HepG2 (cell line): ENCODE measurements around the gene JPT2. TPM values are rescaled to one million over a fixed set of nuclear protein-coding genes. Genes with fewer than 3 reads are reported as not detected.
A peak's percentile ranks its signal among the peaks of the same experiment; 100 is the strongest.

Experiments
- ATAC-seq: fragments of 200-7000 bp; cut with Tn5 transposase; 3 replicates; pipeline ENCODE4 v1.9.1; 2020; ENCODE audit warnings: mild to moderate bottlenecking, moderate library complexity
- BruUV-seq: library from RNA; stranded (reverse); fragments of 400-500 nt; replicated peaks from 2 replicates; lab custom pipeline; 2021; lab: Mats Ljungman, UMichigan
- CTCF ChIA-PET: fragments of 300-600 bp; formaldehyde crosslinking; extraction: SDS; loops from one replicate; lab custom pipeline; 2021; ENCODE audit warnings: low total read pairs, inconsistent platforms, low intra/inter-chr PET ratio; lab: Yijun Ruan, JAX
- POLR2A ChIA-PET: fragments of 350-600 bp; sonication (Branson Sonifier 250); formaldehyde crosslinking; loops from one replicate; lab custom pipeline; 2020; ENCODE audit warnings: antibody characterized with exemption, inconsistent platforms; lab: Yijun Ruan, JAX
- DNase-seq: peaks from one replicate; pipeline ENCODE4 v3.0.0-alpha.2; 2015; ENCODE audit warnings: low spot score
- FAIRE-seq: peaks from 3 replicates; lab custom pipeline; 2011; peaks lifted over from hg19 to GRCh38; lab: Jason Lieb, UNC
- H2AFZ ChIP-seq: one replicate; pipeline ENCODE4 v1.6.1; 2011; ENCODE audit warnings: low read length, inconsistent platforms
- H3K27ac ChIP-seq: fragments of 300-600 bp; 3 replicates; pipeline ENCODE4 v1.8.0; 2011; ENCODE audit warnings: mixed run types, mild to moderate bottlenecking, mixed read lengths, low read length, inconsistent platforms; ENCODE audit not compliant: insufficient read depth; ENCODE audit errors: extremely low read length
- H3K27me3 ChIP-seq, 2 experiments: fragments of 200-600 bp in 1 of 2; 2 replicates in 1 of 2; 3 replicates in 1 of 2; pipeline versions ENCODE4 v1.6.0 to v1.8.0; 2011; ENCODE audit warnings: low read length in 2 of 2, mild to moderate bottlenecking in 2 of 2, moderate library complexity in 2 of 2, inconsistent platforms in 1 of 2; ENCODE audit not compliant: insufficient read depth in 2 of 2, control insufficient read depth in 1 of 2
- H3K36me3 ChIP-seq, 2 experiments: fragments of 200-600 bp in 1 of 2; replicated peaks in 1 of 2; 2 replicates in 1 of 2; 3 replicates in 1 of 2; pipeline versions ENCODE4 v1.5.1 to v1.8.0; 2011; ENCODE audit warnings: low read length in 2 of 2, inconsistent platforms in 1 of 2; ENCODE audit not compliant: insufficient read depth in 2 of 2, control insufficient read depth in 1 of 2
- H3K4me1 ChIP-seq: 2 replicates; pipeline ENCODE4 v1.5.1; 2012; ENCODE audit warnings: low read length, inconsistent platforms; ENCODE audit not compliant: insufficient read depth
- H3K4me2 ChIP-seq: 2 replicates; pipeline ENCODE4 v1.6.0; 2011; ENCODE audit warnings: low read depth, low read length, inconsistent platforms
- H3K4me3 ChIP-seq, 3 experiments: fragments of 200-600 bp in 1 of 3; sonication (generic), shearing (Covaris generic) in 1 of 3; replicated peaks in 1 of 3; 2 replicates each; pipeline ENCODE4 v1.5.1; 2011 to 2016; ENCODE audit warnings: low read length in 3 of 3, inconsistent platforms in 2 of 3, low read depth in 2 of 3, mild to moderate bottlenecking in 2 of 3, control low read depth in 1 of 3, mixed read lengths in 1 of 3; ENCODE audit not compliant: insufficient read depth in 1 of 3
- H3K79me2 ChIP-seq: one replicate; pipeline ENCODE4 v1.6.1; 2011; ENCODE audit warnings: low read length, inconsistent platforms; ENCODE audit not compliant: insufficient read depth
- H3K9ac ChIP-seq: 2 replicates; pipeline ENCODE4 v1.6.0; 2011; ENCODE audit warnings: mild to moderate bottlenecking, low read depth, low read length, inconsistent platforms; ENCODE audit not compliant: insufficient read depth
- H3K9me3 ChIP-seq: 2 replicates; pipeline ENCODE4 v1.5.1; 2012; ENCODE audit warnings: mild to moderate bottlenecking, low read length
- H4K20me1 ChIP-seq: 2 replicates; pipeline ENCODE4 v1.6.0; 2011; ENCODE audit warnings: inconsistent platforms, mild to moderate bottlenecking, low read length, moderate library complexity; ENCODE audit not compliant: insufficient read depth
- EED ChIP-seq: sonication (generic); formaldehyde crosslinking; IDR thresholded peaks from 2 replicates; pipeline ENCODE4 v1.5.0; 2020; ENCODE audit warnings: mild to moderate bottlenecking, missing genetic modification reagents
- FOSL2 ChIP-seq: sonication (generic); formaldehyde crosslinking; IDR thresholded peaks from 2 replicates; pipeline ENCODE4 v1.4.0; 2020; ENCODE audit warnings: missing genetic modification reagents
- NBN ChIP-seq: fragments of 450-650 bp; conservative IDR thresholded peaks from 2 replicates; pipeline ENCODE4 v1.6.1; 2017
- ZNF337 ChIP-seq: sonication (generic); formaldehyde crosslinking; IDR thresholded peaks from 2 replicates; pipeline ENCODE4 v1.5.1; 2020; ENCODE audit warnings: missing genetic modification reagents, low read depth, mild to moderate bottlenecking, borderline replicate concordance
- ZNF629 ChIP-seq: sonication (generic); formaldehyde crosslinking; conservative IDR thresholded peaks from 2 replicates; pipeline ENCODE4 v1.5.0; 2020; ENCODE audit warnings: missing genetic modification reagents
- WGBS: methylation state at CpG from one replicate; pipeline ENCODE4 v1.1.6; 2017; ENCODE audit warnings: low lambda C conversion rate; 5-methylcytosine and 5-hydroxymethylcytosine counted together
- in situ Hi-C: cut with HindIII; loops from 2 replicates; pipeline ENCODE4 v1.10.0; 2017; ENCODE audit warnings: low pct_unique_long_range_greater_than_20kb; ENCODE audit not compliant: extremely low pct_ligation_motif_present
- intact Hi-C: fragments of 100-400 bp; cut with micrococcal nuclease; formaldehyde crosslinking; loops from one replicate; pipeline ENCODE4 v1.10.0; 2022; ENCODE audit not compliant: unreplicated experiment
- polyA plus RNA-seq, 8 experiments: library from polyadenylated mRNA; depleted of rRNA in 3 of 8; stranded (reverse) in 7 of 8; unstranded in 1 of 8; fragments of >200 nt; fragmentation: Illumina TruSeq in 4 of 8; extraction: Trizol in 4 of 8; gene quantifications; 2 replicates each; pipeline versions ENCODE4 v1.2.1 to v1.2.3, GENCODE V29; 2011 to 2016; ENCODE audit warnings: low read depth in 4 of 8, missing spikeins in 1 of 8, mixed read lengths in 1 of 8; ENCODE audit not compliant: insufficient read depth in 1 of 8
- total RNA-seq, 5 experiments: library from RNA; depleted of rRNA; stranded (reverse); fragments of >200 nt; fragmentation: Illumina TruSeq; extraction: Trizol; gene quantifications; 2 replicates each; pipeline ENCODE4 v1.2.3, GENCODE V29; 2016; ENCODE audit warnings: low read depth in 1 of 5
- TF ChIP-seq, protein P1 (sequence below), 2 experiments: fragments of 450-650 bp in 1 of 2; sonication (generic) in 1 of 2; formaldehyde crosslinking; IDR thresholded peaks; 2 replicates each; pipeline versions ENCODE4 v1.5.0 to v1.8.0; 2020 to 2022; ENCODE audit warnings: mild to moderate bottlenecking in 1 of 2, missing genetic modification reagents in 1 of 2
- TF ChIP-seq, protein P2 (sequence below): sonication (generic); formaldehyde crosslinking; IDR thresholded peaks from 2 replicates; pipeline ENCODE4 v1.4.0; 2020; ENCODE audit warnings: missing genetic modification reagents

Gene JPT2
- total and polyA plus RNA-seq, 2 of the 13 experiments (the other 11 are each of a cell fraction or from before 2014, with no cell fraction given) = 53.5 to 89.4 TPM

DNA sequence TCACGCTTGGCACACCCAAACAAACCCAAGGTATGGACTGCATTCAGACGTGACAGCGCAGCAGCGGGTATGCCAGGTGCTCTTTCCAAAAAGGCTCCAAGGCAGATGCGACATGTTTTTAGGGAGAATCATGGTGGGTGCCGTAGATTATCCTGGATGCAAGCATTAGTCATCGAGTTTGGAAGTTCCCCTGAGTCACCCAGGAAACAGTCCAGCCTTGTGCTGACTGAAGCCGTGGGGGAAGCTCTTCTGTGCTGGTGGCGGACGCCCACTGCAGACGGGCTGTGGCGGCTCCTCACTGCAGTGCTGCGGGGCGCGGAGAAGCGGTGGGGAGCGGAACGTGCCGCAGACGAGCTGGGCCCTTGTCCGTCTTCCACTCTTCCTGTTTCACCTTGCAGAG lies 13.9 kb downstream of the JPT2 start (continued):
- TF ChIP-seq, protein P1, sequence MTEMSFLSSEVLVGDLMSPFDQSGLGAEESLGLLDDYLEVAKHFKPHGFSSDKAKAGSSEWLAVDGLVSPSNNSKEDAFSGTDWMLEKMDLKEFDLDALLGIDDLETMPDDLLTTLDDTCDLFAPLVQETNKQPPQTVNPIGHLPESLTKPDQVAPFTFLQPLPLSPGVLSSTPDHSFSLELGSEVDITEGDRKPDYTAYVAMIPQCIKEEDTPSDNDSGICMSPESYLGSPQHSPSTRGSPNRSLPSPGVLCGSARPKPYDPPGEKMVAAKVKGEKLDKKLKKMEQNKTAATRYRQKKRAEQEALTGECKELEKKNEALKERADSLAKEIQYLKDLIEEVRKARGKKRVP (CRISPR knock-in tag; IDR thresholded peaks at IDR 0.05) = no peak
- no peak for TF ChIP-seq EED (CRISPR knock-in tag)
- no peak for TF ChIP-seq ZNF629 (CRISPR knock-in tag)
- no peak for TF ChIP-seq NBN
- TF ChIP-seq, protein P2, sequence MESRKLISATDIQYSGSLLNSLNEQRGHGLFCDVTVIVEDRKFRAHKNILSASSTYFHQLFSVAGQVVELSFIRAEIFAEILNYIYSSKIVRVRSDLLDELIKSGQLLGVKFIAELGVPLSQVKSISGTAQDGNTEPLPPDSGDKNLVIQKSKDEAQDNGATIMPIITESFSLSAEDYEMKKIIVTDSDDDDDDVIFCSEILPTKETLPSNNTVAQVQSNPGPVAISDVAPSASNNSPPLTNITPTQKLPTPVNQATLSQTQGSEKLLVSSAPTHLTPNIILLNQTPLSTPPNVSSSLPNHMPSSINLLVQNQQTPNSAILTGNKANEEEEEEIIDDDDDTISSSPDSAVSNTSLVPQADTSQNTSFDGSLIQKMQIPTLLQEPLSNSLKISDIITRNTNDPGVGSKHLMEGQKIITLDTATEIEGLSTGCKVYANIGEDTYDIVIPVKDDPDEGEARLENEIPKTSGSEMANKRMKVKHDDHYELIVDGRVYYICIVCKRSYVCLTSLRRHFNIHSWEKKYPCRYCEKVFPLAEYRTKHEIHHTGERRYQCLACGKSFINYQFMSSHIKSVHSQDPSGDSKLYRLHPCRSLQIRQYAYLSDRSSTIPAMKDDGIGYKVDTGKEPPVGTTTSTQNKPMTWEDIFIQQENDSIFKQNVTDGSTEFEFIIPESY = peak; percentile 97

DNA sequence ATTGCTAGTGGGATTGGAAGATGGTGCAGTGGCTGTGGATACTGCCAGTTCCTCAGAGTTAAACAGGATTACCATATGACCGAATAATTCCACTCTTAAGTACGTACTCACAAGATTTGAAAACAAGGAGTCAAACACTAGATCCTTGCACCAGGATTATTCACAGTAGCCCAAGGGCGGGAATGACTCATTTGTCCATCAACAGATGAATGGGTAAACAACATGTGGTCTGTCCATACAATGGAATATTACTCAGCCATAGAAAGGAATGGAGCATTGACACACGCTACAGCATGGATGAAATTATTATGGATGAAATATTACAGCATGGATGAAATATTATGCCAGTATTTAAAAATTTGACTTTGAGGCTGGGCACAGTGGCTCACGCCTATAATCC lies 18.8 kb downstream of the JPT2 start:
- Histone ChIP-seq H3K4me3 (no peak overlapping the region), H3K79me2 (peaks cover 5% of the 10 kb centered on the region), H2AFZ (no peak overlapping the region), H3K4me1 (no peaks in the 10 kb centered on the region), H3K9me3 (no peaks in the 10 kb centered on the region), H3K4me2 (no peak overlapping the region), H3K27ac (no peak overlapping the region), H3K27me3 (no peaks in the 10 kb centered on the region), H4K20me1 (no peaks in the 10 kb centered on the region), H3K36me3 (peaks cover 39 to 86% of the 10 kb centered on the region in 2 experiments), H3K9ac (no peak overlapping the region)
- FAIRE-seq (no peak), DNase-seq (no peak), ATAC-seq (no peak)
- TF ChIP-seq ZNF337 (CRISPR knock-in tag) (no peak), FOSL2 (CRISPR knock-in tag) (peak; percentile 37; the same call in 1 of the 2 replicates)
- in situ Hi-C loops (no loop called here), intact Hi-C loops (no loop called here)
- ChIA-PET CTCF (no interaction called here), POLR2A (no interaction called here)
- no TSS peak for BruUV-seq
- 96% methylated on average over 5 of the region's 5 CpGs for WGBS
